Lung (tissue), 12 donors: ENCODE measurements around the gene ARHGAP32. TPM values are rescaled to one million over a fixed set of nuclear protein-coding genes. Genes with fewer than 3 reads are reported as not detected.

Experiments
- ATAC-seq: fragments of 200-7000 bp; cut with Tn5 transposase; one replicate; pipeline ENCODE4 v1.9.1; 2020; ENCODE audit warnings: moderate number of reproducible peaks; ENCODE audit not compliant: insufficient read depth, low FRiP score
- DNase-seq, 3 donors: peaks; one replicate each; pipeline ENCODE4 v3.0.0-alpha.2; 2013 to 2017
- H3K27ac ChIP-seq, 2 donors: one replicate each; pipeline ENCODE4 v1.5.1; 2013; ENCODE audit warnings: mild to moderate bottlenecking in 2 of 2, moderate library complexity in 2 of 2, control low read depth in 1 of 2, inconsistent platforms in 1 of 2, low read depth in 1 of 2, low read length in 1 of 2
- H3K27me3 ChIP-seq, 3 donors: one replicate each; pipeline ENCODE4 v1.5.1; 2013; ENCODE audit warnings: low read length in 2 of 3; ENCODE audit not compliant: control insufficient read depth in 3 of 3, insufficient read depth in 3 of 3
- H3K36me3 ChIP-seq, 4 donors: one replicate each; pipeline ENCODE4 v1.5.1; 2013; ENCODE audit warnings: low read length in 4 of 4, mild to moderate bottlenecking in 1 of 4, moderate library complexity in 1 of 4; ENCODE audit not compliant: control insufficient read depth in 4 of 4, insufficient read depth in 4 of 4
- H3K4me1 ChIP-seq, 5 donors: one replicate each; pipeline ENCODE4 v1.5.1; 2013; ENCODE audit warnings: low read length in 5 of 5, mild to moderate bottlenecking in 2 of 5, moderate library complexity in 1 of 5; ENCODE audit not compliant: control insufficient read depth in 5 of 5, insufficient read depth in 5 of 5
- H3K4me3 ChIP-seq: one replicate; pipeline ENCODE4 v1.5.1; 2013; ENCODE audit warnings: mild to moderate bottlenecking, control low read depth, moderate library complexity
- H3K9ac ChIP-seq, 2 donors: one replicate each; pipeline ENCODE4 v1.5.1; 2013; ENCODE audit warnings: low read length in 2 of 2, control low read depth in 1 of 2; ENCODE audit not compliant: insufficient read depth in 1 of 2
- H3K9me3 ChIP-seq, 4 donors: one replicate each; pipeline ENCODE4 v1.5.1; 2013; ENCODE audit warnings: low read length in 3 of 4, mild to moderate bottlenecking in 1 of 4, moderate library complexity in 1 of 4; ENCODE audit not compliant: control insufficient read depth in 4 of 4, insufficient read depth in 3 of 4
- CTCF ChIP-seq: IDR thresholded peaks from 2 replicates; pipeline ENCODE4 v1.5.1; 2012; ENCODE audit warnings: mild to moderate bottlenecking; ENCODE audit errors: control extremely low read depth, extremely low read depth
- WGBS, 2 donors: extraction: QIAGEN DNeasy Blood & Tissue Kit; methylation state at CpG; one replicate each; pipeline ENCODE4 v1.1.7; 2013; 5-methylcytosine and 5-hydroxymethylcytosine counted together
- polyA plus RNA-seq, 2 donors: library from polyadenylated mRNA; stranded (reverse); fragments of 200-250 nt; gene quantifications; one replicate each; pipeline ENCODE4 v1.2.1, GENCODE V29; 2013
- total RNA-seq, 2 donors: library from RNA; depleted of rRNA in 1 of 2; stranded (reverse); fragments of >200 nt in 1 of 2; gene quantifications; one replicate each; pipeline ENCODE4 v1.2.1, GENCODE V29; 2014 to 2021
- donor health status: control.
- donor health status: control.
- donor health status: Bipolar disorder and iron deficiency.
- donor health status: healthy.
- donor health status: DM: yes; HTN: yes; CAD: no.

Gene ARHGAP32
- total and polyA plus RNA-seq, 4 donors = 4.1 to 28.4 (median 17.0) TPM

- Histone ChIP-seq H3K27me3 (no peaks in the 10 kb centered on the region), H3K4me1 (no peaks in the 10 kb centered on the region), H3K36me3 (no peaks in the 10 kb centered on the region), H3K27ac (peak overlapping the region in 1 of 2 donors; percentile 40), H3K9me3 (no peaks in the 10 kb centered on the region), H3K9ac (no peak overlapping the region), H3K4me3 (no peak overlapping the region)
- no peak for TF ChIP-seq CTCF
- ATAC-seq = peak; percentile 90
- peak; percentile 46 to 69 (median 49) for DNase-seq
- WGBS, 2 donors = 61 to 76% methylated on average over 2 of the region's 2 CpGs
Measured at GRCh38 chr11:129023968-129024676, 168.0 kb downstream of the ARHGAP32 start.

GRCh38 chr11:129021295-129021694 is 170.8 kb downstream of the ARHGAP32 start:
- WGBS, 2 donors = 80 to 94% methylated on average over 1 of the region's 1 CpG
- Histone ChIP-seq H3K9ac (no peak overlapping the region), H3K27ac (no peak overlapping the region), H3K36me3 (no peaks in the 10 kb centered on the region), H3K4me3 (no peak overlapping the region), H3K27me3 (no peaks in the 10 kb centered on the region), H3K4me1 (no peaks in the 10 kb centered on the region), H3K9me3 (no peaks in the 10 kb centered on the region)
- no peak for DNase-seq
- TF ChIP-seq CTCF = no peak
- ATAC-seq = no peak

- no peaks in the 10 kb centered on the region for H3K27me3 ChIP-seq
- H3K4me1 ChIP-seq = no peaks in the 10 kb centered on the region
- no peak for TF ChIP-seq CTCF
- no peak overlapping the region for H3K27ac ChIP-seq
- no peak overlapping the region for H3K9ac ChIP-seq
- 92 to 94% methylated on average over 2 of the region's 2 CpGs for WGBS, 2 donors
- ATAC-seq (no peak), DNase-seq (no peak)
- no peaks in the 10 kb centered on the region for H3K36me3 ChIP-seq
- no peaks in the 10 kb centered on the region for H3K9me3 ChIP-seq
- H3K4me3 ChIP-seq = no peak overlapping the region
Measured at GRCh38 chr11:129018991-129019390, 173.1 kb downstream of the ARHGAP32 start.

GRCh38 chr11:129018126-129018525 is 174.0 kb downstream of the ARHGAP32 start:
- DNase-seq = no peak
- ATAC-seq = no peak
- Histone ChIP-seq H3K9ac (no peak overlapping the region), H3K27ac (no peak overlapping the region), H3K4me3 (no peak overlapping the region), H3K36me3 (no peaks in the 10 kb centered on the region), H3K4me1 (no peaks in the 10 kb centered on the region), H3K27me3 (no peaks in the 10 kb centered on the region), H3K9me3 (no peaks in the 10 kb centered on the region)
- no peak for TF ChIP-seq CTCF
- 84 to 96% methylated on average over 2 of the region's 2 CpGs for WGBS, 2 donors
